ENCODE data around the gene EXOSC1. TPM values are rescaled to one million over a fixed set of nuclear protein-coding genes. Genes with fewer than 3 reads are reported as not detected.
"Not testable (repeated sequence)": the region's sequence is repeated elsewhere in the genome, so short reads cannot be mapped to it uniquely, and the experiment has no call there.

Gene EXOSC1
- total RNA-seq, 2 donors from 2014 or later, result 22.5 to 35.5 TPM

GRCh38 chr10:97434055-97434454, 11.8 kb downstream of the EXOSC1 start:
- Histone ChIP-seq H3K9ac (ENCODE audit: low read depth in 2 of 2, low read length in 2 of 2) (no peak overlapping the region), H3K4me3 (no peak overlapping the region), H3K27me3 (no peaks in the 10 kb centered on the region), H3K9me3 (no peaks in the 10 kb centered on the region), H3K27ac (no peak overlapping the region), H3K4me1 (no peaks in the 10 kb centered on the region), H3K36me3 (peaks cover 34% of the 10 kb centered on the region)
- no peak for DNase-seq
- intact Hi-C loops (cut with DNase I), result no loop called here
- TF ChIP-seq, protein P1, sequence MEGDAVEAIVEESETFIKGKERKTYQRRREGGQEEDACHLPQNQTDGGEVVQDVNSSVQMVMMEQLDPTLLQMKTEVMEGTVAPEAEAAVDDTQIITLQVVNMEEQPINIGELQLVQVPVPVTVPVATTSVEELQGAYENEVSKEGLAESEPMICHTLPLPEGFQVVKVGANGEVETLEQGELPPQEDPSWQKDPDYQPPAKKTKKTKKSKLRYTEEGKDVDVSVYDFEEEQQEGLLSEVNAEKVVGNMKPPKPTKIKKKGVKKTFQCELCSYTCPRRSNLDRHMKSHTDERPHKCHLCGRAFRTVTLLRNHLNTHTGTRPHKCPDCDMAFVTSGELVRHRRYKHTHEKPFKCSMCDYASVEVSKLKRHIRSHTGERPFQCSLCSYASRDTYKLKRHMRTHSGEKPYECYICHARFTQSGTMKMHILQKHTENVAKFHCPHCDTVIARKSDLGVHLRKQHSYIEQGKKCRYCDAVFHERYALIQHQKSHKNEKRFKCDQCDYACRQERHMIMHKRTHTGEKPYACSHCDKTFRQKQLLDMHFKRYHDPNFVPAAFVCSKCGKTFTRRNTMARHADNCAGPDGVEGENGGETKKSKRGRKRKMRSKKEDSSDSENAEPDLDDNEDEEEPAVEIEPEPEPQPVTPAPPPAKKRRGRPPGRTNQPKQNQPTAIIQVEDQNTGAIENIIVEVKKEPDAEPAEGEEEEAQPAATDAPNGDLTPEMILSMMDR (IDR thresholded peaks at IDR 0.05), result no peak

DNA sequence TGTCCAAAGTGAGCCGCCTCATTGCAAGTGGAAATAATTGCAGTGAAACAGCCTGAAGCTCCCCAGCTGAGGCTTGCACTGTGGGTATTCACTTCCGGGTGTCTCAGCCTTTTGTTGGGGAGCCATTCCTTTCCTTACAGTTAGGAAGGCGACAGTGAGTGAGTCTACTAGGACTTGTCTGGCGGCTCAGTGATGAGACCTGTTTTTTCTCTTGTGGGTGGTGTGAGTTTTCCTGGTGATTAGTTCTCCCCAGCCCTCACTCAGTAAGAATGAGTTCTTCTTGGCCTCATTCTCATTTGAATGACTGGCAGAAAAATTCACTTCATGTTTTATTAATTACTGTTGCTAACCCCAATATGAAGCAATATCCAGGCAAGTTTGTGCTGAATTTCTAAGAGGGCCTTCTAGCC, 17.2 kb downstream of the EXOSC1 start:
- intact Hi-C loops (cut with DNase I), result no loop called here
- no peaks in the 10 kb centered on the region for H3K9me3 ChIP-seq
- TF ChIP-seq, protein P1 (IDR thresholded peaks at IDR 0.05), result no peak
- peak overlapping the region; percentile 94 for H3K27ac ChIP-seq
- H3K4me3 ChIP-seq, result peak overlapping the region; percentile 96
- H3K4me1 ChIP-seq, result peaks cover 13% of the 10 kb centered on the region
- peaks cover 16% of the 10 kb centered on the region for H3K36me3 ChIP-seq
- no peaks in the 10 kb centered on the region for H3K27me3 ChIP-seq
- no peak for DNase-seq
- H3K9ac ChIP-seq (ENCODE audit: low read depth in 2 of 2, low read length in 2 of 2), result peak overlapping the region; percentile 8 to 57

- DNase-seq, result peak; percentile 86
- Histone ChIP-seq H3K4me1 (peaks cover 13% of the 10 kb centered on the region), H3K9ac (ENCODE audit: low read depth in 2 of 2, low read length in 2 of 2) (peak overlapping the region; percentile 28 to 85), H3K9me3 (no peaks in the 10 kb centered on the region), H3K27me3 (no peaks in the 10 kb centered on the region), H3K36me3 (peaks cover 16% of the 10 kb centered on the region), H3K27ac (peak overlapping the region; percentile 94), H3K4me3 (peak overlapping the region; percentile 96)
- TF ChIP-seq, protein P1 (IDR thresholded peaks at IDR 0.05), result no peak
- intact Hi-C loops (cut with DNase I), result no loop called here
Measured at GRCh38 chr10:97427571-97428179, 18.1 kb downstream of the EXOSC1 start.

- Histone ChIP-seq H3K4me1 (peaks cover 13% of the 10 kb centered on the region), H3K27ac (peak overlapping the region; percentile 94), H3K4me3 (peak overlapping the region; percentile 96), H3K9me3 (no peaks in the 10 kb centered on the region), H3K9ac (ENCODE audit: low read depth in 2 of 2, low read length in 2 of 2) (peak overlapping the region; percentile 85 to 99), H3K36me3 (peaks cover 15% of the 10 kb centered on the region), H3K27me3 (no peaks in the 10 kb centered on the region)
- intact Hi-C loops (cut with DNase I), result no loop called here
- DNase-seq, result peak; percentile 39
- TF ChIP-seq, protein P1 (IDR thresholded peaks at IDR 0.05), result no peak
Measured at GRCh38 chr10:97426776-97427570, 18.8 kb downstream of the EXOSC1 start.

DNA sequence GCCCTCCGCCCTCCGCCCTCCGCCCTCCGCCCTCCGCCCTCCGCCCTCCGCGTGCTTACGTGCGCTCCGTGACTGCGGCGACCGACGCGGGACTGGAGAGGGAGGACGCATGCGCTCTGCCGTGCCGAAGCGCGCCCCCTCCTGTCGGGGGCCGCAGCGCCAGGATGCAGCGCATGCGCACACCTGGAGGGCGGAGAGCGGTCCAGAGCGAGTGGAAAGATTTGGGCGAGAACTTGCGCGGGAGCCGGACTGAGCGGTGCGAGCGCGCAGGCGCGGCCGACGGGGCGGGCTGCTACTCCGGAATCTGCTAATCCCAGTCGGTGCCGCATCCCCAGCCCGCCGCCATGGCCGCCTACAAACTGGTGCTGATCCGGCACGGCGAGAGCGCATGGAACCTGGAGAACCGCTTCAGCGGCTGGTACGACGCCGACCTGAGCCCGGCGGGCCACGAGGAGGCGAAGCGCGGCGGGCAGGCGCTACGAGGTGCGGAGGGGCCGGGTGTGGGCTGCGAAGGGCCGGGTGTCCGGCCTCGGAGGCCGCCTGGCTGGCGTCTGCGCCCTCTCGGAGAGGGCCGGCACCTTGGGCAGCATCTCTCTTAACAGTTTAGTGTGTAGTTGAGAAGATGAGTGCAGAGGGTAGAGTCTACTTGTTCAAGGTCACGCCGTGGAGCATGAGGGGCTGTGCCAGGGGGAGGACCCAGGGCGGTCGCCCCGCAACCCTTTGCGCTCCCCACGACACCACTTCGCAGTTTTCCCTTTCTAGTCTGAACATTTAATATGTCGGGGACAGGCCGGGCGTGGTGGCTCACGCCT, 19.6 kb downstream of the EXOSC1 start, which contains the start of gene PGAM1:
TSS of gene PGAM1 (plus strand) at position 228 of the 812 bp plus-strand sequence. CDS start at position 345, 117 bp downstream.
- H3K36me3 ChIP-seq, result peaks cover 7% of the 10 kb centered on the region
- intact Hi-C loops (cut with DNase I), result no loop called here
- H3K27ac ChIP-seq, result peak within 1 kb of the TSS; percentile 94
- TF ChIP-seq, protein P1 (IDR thresholded peaks at IDR 0.05), result peak; percentile 45
- DNase-seq, result peak; percentile 95
- peak within 1 kb of the TSS; percentile 85 to 99 for H3K9ac ChIP-seq (ENCODE audit: low read depth in 2 of 2, low read length in 2 of 2)
- peaks cover 13% of the 10 kb centered on the region for H3K4me1 ChIP-seq
- H3K4me3 ChIP-seq, result peak within 1 kb of the TSS; percentile 96
- no peaks in the 10 kb centered on the region for H3K9me3 ChIP-seq
- H3K27me3 ChIP-seq, result no peaks in the 10 kb centered on the region

DNA sequence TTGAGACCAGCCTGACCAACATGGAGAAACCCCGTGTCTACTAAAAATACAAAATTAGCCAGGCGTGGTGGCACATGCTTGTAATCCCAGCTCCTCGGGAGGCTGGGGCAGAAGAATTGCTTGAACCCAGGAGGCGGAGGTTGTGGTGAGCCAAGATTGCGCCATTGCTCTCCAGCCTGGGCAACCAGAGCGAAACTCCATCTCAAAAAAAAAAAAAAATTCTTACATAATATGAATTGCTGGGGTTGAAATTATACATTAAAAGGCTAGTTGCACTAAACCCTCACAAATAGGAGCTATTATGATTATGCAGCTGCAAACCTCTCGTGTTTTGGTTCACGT, 22.1 kb downstream of the EXOSC1 start:
- DNase-seq; H3K27ac ChIP-seq; H3K4me3 ChIP-seq; H3K36me3 ChIP-seq; intact Hi-C loops (cut with DNase I); H3K9me3 ChIP-seq; H3K9ac ChIP-seq (ENCODE audit: low read depth in 2 of 2, low read length in 2 of 2); H3K27me3 ChIP-seq: not testable (repeated sequence)
- H3K4me1 ChIP-seq, result peaks cover 13% of the 10 kb centered on the region
